ENCODE results near the gene DNAJC1.
"Not testable (repeated sequence)": the region's sequence is repeated elsewhere in the genome, so short reads cannot be mapped to it uniquely, and the experiment has no call there.

Gene DNAJC1

DNA sequence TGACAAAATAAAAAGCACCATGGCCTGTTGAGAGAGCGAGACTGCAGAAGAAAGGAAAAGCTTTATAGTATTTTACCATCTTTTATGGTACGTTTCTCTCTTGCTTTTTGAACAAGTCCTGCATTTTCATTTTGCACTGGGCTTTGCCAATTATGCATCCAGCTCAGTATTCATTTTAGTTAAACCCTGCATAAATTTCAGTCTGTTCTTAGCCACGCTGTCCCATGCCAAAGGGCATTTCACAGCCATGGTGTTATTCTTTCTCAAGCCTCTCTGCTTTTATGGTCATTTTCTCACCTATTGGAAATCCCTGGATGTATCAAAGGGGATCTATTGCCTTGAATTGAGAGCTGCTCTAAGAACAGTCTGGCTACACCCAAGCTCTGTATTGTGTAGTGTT lies 30.8 kb upstream of the DNAJC1 start:
- H3K27ac ChIP-seq = no peak overlapping the region
- TF ChIP-seq, protein P1, sequence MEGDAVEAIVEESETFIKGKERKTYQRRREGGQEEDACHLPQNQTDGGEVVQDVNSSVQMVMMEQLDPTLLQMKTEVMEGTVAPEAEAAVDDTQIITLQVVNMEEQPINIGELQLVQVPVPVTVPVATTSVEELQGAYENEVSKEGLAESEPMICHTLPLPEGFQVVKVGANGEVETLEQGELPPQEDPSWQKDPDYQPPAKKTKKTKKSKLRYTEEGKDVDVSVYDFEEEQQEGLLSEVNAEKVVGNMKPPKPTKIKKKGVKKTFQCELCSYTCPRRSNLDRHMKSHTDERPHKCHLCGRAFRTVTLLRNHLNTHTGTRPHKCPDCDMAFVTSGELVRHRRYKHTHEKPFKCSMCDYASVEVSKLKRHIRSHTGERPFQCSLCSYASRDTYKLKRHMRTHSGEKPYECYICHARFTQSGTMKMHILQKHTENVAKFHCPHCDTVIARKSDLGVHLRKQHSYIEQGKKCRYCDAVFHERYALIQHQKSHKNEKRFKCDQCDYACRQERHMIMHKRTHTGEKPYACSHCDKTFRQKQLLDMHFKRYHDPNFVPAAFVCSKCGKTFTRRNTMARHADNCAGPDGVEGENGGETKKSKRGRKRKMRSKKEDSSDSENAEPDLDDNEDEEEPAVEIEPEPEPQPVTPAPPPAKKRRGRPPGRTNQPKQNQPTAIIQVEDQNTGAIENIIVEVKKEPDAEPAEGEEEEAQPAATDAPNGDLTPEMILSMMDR (IDR thresholded peaks at IDR 0.05) = no peak
- no peak overlapping the region for H3K4me3 ChIP-seq
- no peak for DNase-seq (ENCODE audit: low spot score)

DNA sequence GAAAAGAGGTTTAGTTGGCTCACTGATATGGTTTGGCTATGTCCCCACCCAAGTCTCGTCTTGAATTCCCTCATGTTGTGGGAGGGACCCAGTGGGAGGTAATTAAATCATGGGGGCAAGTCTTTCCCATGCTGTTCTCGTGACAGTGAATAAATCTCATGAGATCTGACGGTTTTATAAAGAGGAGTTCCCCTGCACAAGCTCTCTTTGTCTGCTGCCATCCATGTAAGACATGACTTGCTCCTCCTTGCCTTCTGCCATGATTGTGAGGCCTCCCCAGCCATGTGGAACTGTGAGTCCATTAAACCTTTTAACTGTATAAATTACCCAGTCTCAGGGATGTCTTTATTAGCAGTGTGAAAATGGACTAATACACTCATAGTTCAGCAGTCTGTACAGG lies 28.7 kb upstream of the DNAJC1 start:
- H3K27ac ChIP-seq; DNase-seq (ENCODE audit: low spot score); H3K4me3 ChIP-seq: not testable (repeated sequence)

DNA sequence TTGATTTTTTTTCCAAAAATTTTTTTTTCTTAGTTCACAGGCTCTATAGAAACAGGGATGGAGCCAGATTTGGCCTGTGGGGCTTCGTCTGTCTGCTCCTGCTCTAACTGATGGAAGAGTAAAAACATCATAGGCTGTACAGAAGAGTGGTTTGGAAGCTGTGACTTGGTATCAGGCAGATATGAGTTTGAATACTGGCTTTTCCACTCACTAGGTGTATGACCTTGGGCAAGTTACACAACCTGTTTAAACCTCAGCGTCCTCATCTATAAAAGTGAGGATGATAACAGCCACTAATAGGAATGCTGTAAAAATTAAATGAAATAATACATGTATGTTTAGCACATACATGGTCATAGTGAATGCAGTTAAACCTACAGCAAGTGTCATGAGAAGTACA lies 26.9 kb upstream of the DNAJC1 start:
- Histone ChIP-seq H3K4me3 (no peak overlapping the region), H3K27ac (no peak overlapping the region)
- DNase-seq (ENCODE audit: low spot score) = no peak
- TF ChIP-seq, protein P1 (IDR thresholded peaks at IDR 0.05) = no peak

DNA sequence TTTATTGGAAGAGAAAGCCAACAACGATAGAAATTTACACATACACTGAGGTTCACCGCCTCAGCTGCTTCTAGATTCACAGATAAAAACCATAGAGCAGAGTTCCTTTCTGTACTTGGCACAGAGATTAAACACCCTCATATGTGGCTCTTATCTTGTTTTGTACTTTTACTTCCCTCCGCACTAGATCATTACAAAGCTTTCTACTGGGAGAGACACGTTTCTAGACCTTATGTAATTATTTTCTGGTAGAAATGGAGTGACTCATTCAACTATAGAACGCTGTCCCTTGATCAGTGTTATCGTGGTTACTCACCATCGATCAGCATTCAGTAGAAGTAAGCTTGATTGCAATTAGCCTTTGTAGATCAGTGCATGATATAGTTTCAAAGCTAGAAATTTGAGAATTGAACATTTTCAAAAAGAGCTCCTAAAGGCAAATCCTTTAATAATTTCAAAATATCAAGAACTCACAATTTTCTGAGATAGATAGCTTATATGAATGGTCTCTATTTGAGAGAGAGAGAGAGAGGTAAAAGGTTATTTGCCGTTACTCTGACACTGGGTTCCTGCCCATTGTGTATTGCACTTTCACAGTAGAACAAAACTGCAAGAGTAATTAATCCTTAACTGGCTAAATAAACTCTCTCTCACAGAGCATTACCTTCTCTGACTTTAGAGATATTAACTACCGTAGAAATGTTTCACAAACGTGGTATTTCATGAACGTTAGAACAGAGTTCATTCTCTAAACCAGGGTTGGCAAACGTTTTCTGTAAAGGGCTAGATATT lies 26.1 kb upstream of the DNAJC1 start:
- TF ChIP-seq, protein P1 (IDR thresholded peaks at IDR 0.05) = no peak
- Histone ChIP-seq H3K27ac (no peak overlapping the region), H3K4me3 (no peak overlapping the region)
- no peak for DNase-seq (ENCODE audit: low spot score)

- TF ChIP-seq, protein P1 (IDR thresholded peaks at IDR 0.05) = no peak
- DNase-seq (ENCODE audit: low spot score) = no peak
- H3K4me3 ChIP-seq = no peak overlapping the region
- H3K27ac ChIP-seq = no peak overlapping the region
Observed at GRCh38 chr10:22027364-22028238, 24.1 kb upstream of the DNAJC1 start.

GRCh38 chr10:22026287-22026686 lies 22.8 kb upstream of the DNAJC1 start:
- Histone ChIP-seq H3K4me3 (no peak overlapping the region), H3K27ac (no peak overlapping the region)
- TF ChIP-seq, protein P1 (IDR thresholded peaks at IDR 0.05) = no peak
- no peak for DNase-seq (ENCODE audit: low spot score)

DNA sequence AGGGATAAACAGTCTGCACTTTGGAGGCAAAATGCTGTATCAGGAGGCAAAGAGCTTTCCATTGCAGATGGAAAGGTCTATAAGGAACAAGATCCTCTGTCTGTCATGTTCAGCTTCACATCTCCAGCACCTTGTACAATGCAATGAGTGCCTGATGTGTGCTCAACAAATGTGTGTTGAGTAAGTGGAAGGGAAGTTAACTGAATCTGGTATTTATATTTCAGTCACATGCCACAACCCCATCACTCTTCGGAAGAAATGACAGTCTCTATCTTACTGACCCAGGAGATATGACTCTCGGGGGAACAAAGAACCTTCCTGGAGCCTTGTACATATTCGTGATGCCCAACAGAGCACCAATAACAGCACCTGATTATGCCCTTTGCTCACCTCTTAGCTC lies 20.0 kb upstream of the DNAJC1 start:
- Histone ChIP-seq H3K27ac (no peak overlapping the region), H3K4me3 (no peak overlapping the region)
- no peak for DNase-seq (ENCODE audit: low spot score)
- TF ChIP-seq, protein P1 (IDR thresholded peaks at IDR 0.05) = no peak
